GM19324 (cell line): Measurements from ENCODE around the gene TNFRSF25.
"Not testable (repeated sequence)": the region's sequence is repeated elsewhere in the genome, so short reads cannot be mapped to it uniquely, and the experiment has no call there.

Source experiments
- ATAC-seq: cut with Tn5 transposase; IDR thresholded peaks from one replicate; pipeline ENCODE4 v1.9.1; 2021; ENCODE audit warnings: mild to moderate bottlenecking, moderate library complexity; ENCODE audit not compliant: unreplicated experiment, low FRiP score

TNFRSF25 gene

GRCh38 chr1:6455752-6456520, 10.0 kb downstream of the TNFRSF25 start:
- ATAC-seq: not testable (repeated sequence)

- no peak for ATAC-seq
Observed at GRCh38 chr1:6454856-6455751, 10.9 kb downstream of the TNFRSF25 start.

GRCh38 chr1:6453895-6454855, 11.8 kb downstream of the TNFRSF25 start:
- not testable (repeated sequence) for ATAC-seq

GRCh38 chr1:6450943-6451373, 15.0 kb downstream of the TNFRSF25 start:
- no peak for ATAC-seq

GRCh38 chr1:6450486-6450885, 15.5 kb downstream of the TNFRSF25 start:
- ATAC-seq: not testable (repeated sequence)

- no peak for ATAC-seq
Observed at GRCh38 chr1:6450005-6450450, 15.9 kb downstream of the TNFRSF25 start.

GRCh38 chr1:6448749-6449631, 17.0 kb downstream of the TNFRSF25 start:
- ATAC-seq: no peak

- no peak for ATAC-seq
Observed at GRCh38 chr1:6447818-6448748, 17.9 kb downstream of the TNFRSF25 start.

- no peak for ATAC-seq
Observed at GRCh38 chr1:6447016-6447817, 18.8 kb downstream of the TNFRSF25 start.

- ATAC-seq: no peak
Observed at GRCh38 chr1:6446665-6447015, 19.3 kb downstream of the TNFRSF25 start.

GRCh38 chr1:6445929-6446328, 20.0 kb downstream of the TNFRSF25 start:
- not testable (repeated sequence) for ATAC-seq

- no peak for ATAC-seq
Observed at GRCh38 chr1:6445062-6445763, 20.8 kb downstream of the TNFRSF25 start.

GRCh38 chr1:6444377-6444776, 21.6 kb downstream of the TNFRSF25 start:
- no peak for ATAC-seq

- ATAC-seq: no peak
Observed at GRCh38 chr1:6443339-6444115, 22.4 kb downstream of the TNFRSF25 start.

- no peak for ATAC-seq
Observed at GRCh38 chr1:6441586-6441985, 24.4 kb downstream of the TNFRSF25 start.
